Activated naive CD8-positive, alpha-beta T cell treated with anti-CD3 and anti-CD28 coated beads, Interleukin-2, amount 10 ng/mL, durations not matched to agents 7 days and 5 days (primary cell): ENCODE measurements around the gene OBP2A. TPM values are rescaled to one million over a fixed set of nuclear protein-coding genes. Genes with fewer than 3 reads are reported as not detected.
"Not testable (repeated sequence)": the region's sequence is repeated elsewhere in the genome, so short reads cannot be mapped to it uniquely, and the experiment has no call there.

Experiments
- ATAC-seq: fragments of 150-1000 bp; cut with Tn5 transposase; one replicate; pipeline ENCODE4 v1.10.0; 2021; ENCODE audit warnings: low read depth, moderate library complexity
- POLR2A ChIA-PET: fragments of 350-600 bp; sonication (Branson Sonifier 250); formaldehyde crosslinking; loops from one replicate; lab custom pipeline; 2021; ENCODE audit warnings: antibody characterized with exemption; lab: Charles Lee
- DNase-seq: peaks from one replicate; pipeline ENCODE4 v3.0.0; 2021
- H3K27ac Mint-ChIP-seq: one replicate; pipeline ENCODE4 v1.8.0; 2022; ENCODE audit warnings: mild to moderate bottlenecking, mixed read lengths
- H3K27me3 Mint-ChIP-seq: one replicate; pipeline ENCODE4 v1.8.0; 2022; ENCODE audit warnings: mild to moderate bottlenecking, moderate library complexity, mixed read lengths
- H3K36me3 Mint-ChIP-seq: one replicate; pipeline ENCODE4 v1.8.0; 2021; ENCODE audit warnings: mild to moderate bottlenecking, mixed read lengths
- H3K4me1 Mint-ChIP-seq: one replicate; pipeline ENCODE4 v1.8.0; 2021; ENCODE audit warnings: mixed read lengths
- H3K4me3 Mint-ChIP-seq: one replicate; pipeline ENCODE4 v1.8.0; 2022; ENCODE audit warnings: mild to moderate bottlenecking, moderate library complexity, mixed read lengths
- H3K9me3 Mint-ChIP-seq: one replicate; pipeline ENCODE4 v1.8.0; 2021; ENCODE audit warnings: mixed read lengths
- total RNA-seq, 2 experiments: library from RNA; stranded (reverse); gene quantifications; one replicate each; pipeline ENCODE4 v1.2.3, GENCODE V29; 2021

OBP2A gene
- total RNA-seq, 2 experiments from 2014 or later, result not detected

GRCh38 chr9:135526730-135527571 is 19.0 kb upstream of the OBP2A start:
- Mint-ChIP-seq H3K36me3 (no peaks in the 10 kb centered on the region), H3K27ac (no peak overlapping the region), H3K4me1 (peaks cover 1% of the 10 kb centered on the region), H3K27me3 (peaks cover 3% of the 10 kb centered on the region), H3K4me3 (no peak overlapping the region), H3K9me3 (no peaks in the 10 kb centered on the region)
- DNase-seq (no peak), ATAC-seq (no peak)
- POLR2A ChIA-PET, result no interaction called here

- H3K9me3 Mint-ChIP-seq, POLR2A ChIA-PET, H3K36me3 Mint-ChIP-seq, H3K4me3 Mint-ChIP-seq, H3K27ac Mint-ChIP-seq, H3K27me3 Mint-ChIP-seq, H3K4me1 Mint-ChIP-seq, DNase-seq, ATAC-seq: not testable (repeated sequence)
Observed at GRCh38 chr9:135528842-135529435, 17.0 kb upstream of the OBP2A start.

GRCh38 chr9:135530146-135530545 is 15.8 kb upstream of the OBP2A start:
- Mint-ChIP-seq H3K4me3 (no peak overlapping the region), H3K9me3 (no peaks in the 10 kb centered on the region), H3K27ac (no peak overlapping the region), H3K4me1 (peaks cover 1% of the 10 kb centered on the region), H3K36me3 (no peaks in the 10 kb centered on the region), H3K27me3 (peaks cover 10% of the 10 kb centered on the region)
- DNase-seq (no peak), ATAC-seq (no peak)
- POLR2A ChIA-PET, result no interaction called here

GRCh38 chr9:135531096-135531495 is 14.8 kb upstream of the OBP2A start:
- no peak for DNase-seq
- Mint-ChIP-seq H3K36me3 (no peaks in the 10 kb centered on the region), H3K27me3 (peaks cover 10% of the 10 kb centered on the region), H3K9me3 (no peaks in the 10 kb centered on the region), H3K27ac (no peak overlapping the region), H3K4me1 (peaks cover 1% of the 10 kb centered on the region), H3K4me3 (no peak overlapping the region)
- ATAC-seq, result no peak
- POLR2A ChIA-PET, result no interaction called here

DNA sequence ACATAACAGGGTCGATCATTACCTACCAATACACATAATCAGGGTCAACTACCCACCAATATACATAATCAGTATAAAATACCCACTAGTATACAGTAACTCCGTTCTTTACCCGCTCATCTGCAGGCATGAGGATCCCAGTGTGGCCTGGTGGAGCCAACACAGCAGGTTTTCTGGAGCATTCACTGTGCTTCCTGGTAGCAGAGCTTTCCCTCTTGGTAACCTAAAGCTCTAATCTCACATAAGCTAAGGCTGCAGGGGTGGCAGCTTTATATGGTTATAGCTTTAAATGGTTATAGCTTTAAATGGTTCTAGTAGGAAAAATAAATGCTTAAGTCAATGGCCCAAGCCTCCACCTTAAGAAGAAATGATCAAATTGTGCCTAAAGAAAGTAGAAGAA is 12.8 kb upstream of the OBP2A start:
- ATAC-seq, result no peak
- no peak for DNase-seq
- Mint-ChIP-seq H3K27me3 (peaks cover 12% of the 10 kb centered on the region), H3K36me3 (no peaks in the 10 kb centered on the region), H3K4me3 (no peak overlapping the region), H3K27ac (no peak overlapping the region), H3K4me1 (peaks cover 1% of the 10 kb centered on the region), H3K9me3 (no peaks in the 10 kb centered on the region)
- POLR2A ChIA-PET, result no interaction called here

GRCh38 chr9:135533674-135534073 is 12.3 kb upstream of the OBP2A start:
- H3K4me3 Mint-ChIP-seq, result no peak overlapping the region
- POLR2A ChIA-PET, result no interaction called here
- no peaks in the 10 kb centered on the region for H3K36me3 Mint-ChIP-seq
- no peak overlapping the region for H3K27ac Mint-ChIP-seq
- peaks cover 14% of the 10 kb centered on the region for H3K27me3 Mint-ChIP-seq
- H3K4me1 Mint-ChIP-seq, result peaks cover 1% of the 10 kb centered on the region
- no peak for ATAC-seq
- no peaks in the 10 kb centered on the region for H3K9me3 Mint-ChIP-seq
- no peak for DNase-seq

DNA sequence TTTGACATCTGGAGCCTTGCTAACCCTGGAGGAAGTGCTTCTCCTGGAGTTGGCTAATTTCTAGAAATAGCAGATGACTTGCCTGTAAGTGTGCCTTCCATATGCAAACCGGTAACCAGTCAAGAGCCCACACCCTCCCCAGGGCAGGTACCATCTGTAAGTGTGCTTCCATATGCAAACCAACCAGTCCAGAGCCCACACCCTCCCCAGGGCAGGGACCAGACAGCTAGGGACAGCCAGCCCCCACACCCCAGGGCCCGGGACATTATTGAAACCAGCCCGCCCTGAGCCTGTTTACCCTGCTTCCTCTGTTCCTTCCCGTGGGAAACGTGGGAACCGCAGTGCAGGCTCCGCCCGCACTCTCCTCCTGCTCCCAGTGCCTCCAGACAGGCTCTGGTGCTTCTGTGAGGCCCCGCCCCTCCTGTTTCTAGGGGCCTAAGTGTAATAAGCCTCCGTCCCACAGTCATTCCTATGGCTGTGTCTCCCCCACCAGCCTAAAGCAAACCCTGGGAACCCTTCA is 11.7 kb upstream of the OBP2A start:
- POLR2A ChIA-PET, H3K4me1 Mint-ChIP-seq, ATAC-seq, DNase-seq, H3K9me3 Mint-ChIP-seq, H3K36me3 Mint-ChIP-seq, H3K4me3 Mint-ChIP-seq, H3K27ac Mint-ChIP-seq: not testable (repeated sequence)
- H3K27me3 Mint-ChIP-seq, result peaks cover 14% of the 10 kb centered on the region

GRCh38 chr9:135534826-135535225 is 11.1 kb upstream of the OBP2A start:
- H3K27me3 Mint-ChIP-seq, result peaks cover 16% of the 10 kb centered on the region
- not testable (repeated sequence) for H3K4me3 Mint-ChIP-seq, ATAC-seq, H3K36me3 Mint-ChIP-seq, H3K27ac Mint-ChIP-seq, DNase-seq, H3K9me3 Mint-ChIP-seq, H3K4me1 Mint-ChIP-seq
- POLR2A ChIA-PET, result interaction anchor here (0.6 kb wide), 1 partner anchor 401 kb away, joined by 4 read pairs; no protein-coding TSS in a partner anchor

- POLR2A ChIA-PET, result not testable (repeated sequence)
Observed at GRCh38 chr9:135535631-135536030, 10.3 kb upstream of the OBP2A start.

GRCh38 chr9:135536216-135536615 is 9.7 kb upstream of the OBP2A start:
- Mint-ChIP-seq H3K27me3 (peaks cover 15% of the 10 kb centered on the region), H3K27ac (no peak overlapping the region), H3K9me3 (no peaks in the 10 kb centered on the region), H3K36me3 (no peaks in the 10 kb centered on the region), H3K4me1 (no peaks in the 10 kb centered on the region), H3K4me3 (no peak overlapping the region)
- POLR2A ChIA-PET, result no interaction called here
- ATAC-seq, result no peak
- no peak for DNase-seq

More at GRCh38 chr9:135535631-135536030, 10.3 kb upstream of the OBP2A start:
- not testable (repeated sequence) for H3K27ac Mint-ChIP-seq, ATAC-seq, H3K4me1 Mint-ChIP-seq, H3K4me3 Mint-ChIP-seq, H3K9me3 Mint-ChIP-seq, H3K36me3 Mint-ChIP-seq, DNase-seq
- peaks cover 13% of the 10 kb centered on the region for H3K27me3 Mint-ChIP-seq

GRCh38 chr9:135543262-135543894 is 2.5 kb upstream of the OBP2A start:
- H3K4me1 Mint-ChIP-seq, DNase-seq, H3K27ac Mint-ChIP-seq, POLR2A ChIA-PET, ATAC-seq, H3K4me3 Mint-ChIP-seq, H3K9me3 Mint-ChIP-seq, H3K36me3 Mint-ChIP-seq: not testable (repeated sequence)
- peaks cover 27% of the 10 kb centered on the region for H3K27me3 Mint-ChIP-seq

DNA sequence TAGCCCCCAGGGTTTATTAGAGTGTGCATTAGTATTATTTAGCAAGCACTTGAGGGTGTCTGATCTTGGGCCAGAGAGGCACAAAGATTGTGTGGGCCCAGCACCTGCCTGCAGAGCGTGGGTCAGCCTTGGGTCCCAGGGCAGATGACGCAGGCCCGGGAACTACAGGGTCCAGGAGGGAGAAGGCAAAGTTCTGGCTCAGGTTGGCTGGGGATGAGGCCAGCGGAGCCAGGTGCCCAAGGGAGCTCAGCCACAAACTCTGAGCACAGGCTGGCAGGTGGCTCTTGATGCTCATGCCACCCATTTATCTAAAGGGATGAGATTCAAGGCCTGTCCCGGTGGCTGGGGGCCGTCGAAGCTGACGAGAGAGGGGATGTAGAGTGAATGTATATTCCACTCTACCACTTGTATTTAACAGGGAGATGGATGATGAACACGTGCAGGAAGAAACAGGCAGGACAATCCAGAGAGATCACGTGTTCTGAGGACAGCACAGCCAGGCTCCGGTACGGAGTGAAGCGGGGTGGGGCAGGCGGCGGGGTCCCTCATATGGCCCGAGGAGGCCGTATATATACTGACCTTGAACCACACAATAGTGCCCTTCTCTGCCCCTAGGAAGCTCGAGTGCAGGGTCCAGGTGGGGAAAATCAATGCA is 818 bp upstream of the OBP2A start:
- Mint-ChIP-seq H3K27me3 (peaks cover 23% of the 10 kb centered on the region), H3K36me3 (no peaks in the 10 kb centered on the region), H3K4me3 (no peak overlapping the region), H3K9me3 (no peaks in the 10 kb centered on the region), H3K4me1 (no peaks in the 10 kb centered on the region), H3K27ac (no peak overlapping the region)
- ATAC-seq, result no peak
- no peak for DNase-seq
- POLR2A ChIA-PET, result no interaction called here
